ENCODE data around the gene FLAD1. TPM values are rescaled to one million over a fixed set of nuclear protein-coding genes. Genes with fewer than 3 reads are reported as not detected.
"Not testable (repeated sequence)": the region's sequence is repeated elsewhere in the genome, so short reads cannot be mapped to it uniquely, and the experiment has no call there.

FLAD1 gene
- polyA plus RNA-seq, 1 donor = 32.4 TPM

DNA sequence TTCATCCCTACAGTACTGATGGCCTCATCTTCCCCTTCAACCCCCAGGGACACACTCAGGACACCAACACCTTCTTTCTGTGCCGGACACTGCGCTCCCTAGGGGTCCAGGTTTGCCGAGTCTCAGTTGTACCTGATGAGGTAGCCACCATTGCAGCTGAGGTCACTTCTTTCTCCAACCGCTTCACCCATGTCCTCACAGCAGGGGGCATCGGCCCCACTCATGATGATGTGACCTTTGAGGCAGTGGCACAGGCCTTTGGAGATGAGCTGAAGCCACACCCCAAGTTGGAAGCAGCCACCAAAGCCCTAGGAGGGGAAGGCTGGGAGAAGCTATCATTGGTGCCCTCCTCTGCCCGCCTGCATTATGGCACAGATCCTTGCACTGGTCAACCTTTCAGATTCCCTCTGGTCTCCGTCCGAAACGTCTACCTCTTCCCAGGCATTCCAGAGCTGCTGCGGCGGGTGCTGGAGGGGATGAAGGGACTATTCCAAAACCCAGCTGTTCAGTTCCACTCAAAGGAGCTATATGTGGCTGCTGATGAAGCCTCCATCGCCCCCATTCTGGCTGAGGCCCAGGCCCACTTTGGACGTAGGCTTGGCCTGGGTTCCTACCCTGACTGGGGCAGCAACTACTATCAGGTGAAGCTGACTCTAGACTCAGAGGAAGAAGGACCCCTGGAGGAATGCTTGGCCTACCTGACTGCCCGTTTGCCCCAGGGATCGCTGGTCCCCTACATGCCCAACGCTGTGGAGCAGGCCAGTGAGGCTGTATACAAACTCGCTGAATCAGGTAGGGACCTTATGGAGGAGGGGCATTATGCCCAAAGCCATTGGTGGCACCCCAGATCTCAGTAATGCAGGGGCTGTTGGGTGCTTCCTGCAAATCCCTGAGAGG is 5.2 kb downstream of the FLAD1 start:
- no peak for DNase-seq

DNA sequence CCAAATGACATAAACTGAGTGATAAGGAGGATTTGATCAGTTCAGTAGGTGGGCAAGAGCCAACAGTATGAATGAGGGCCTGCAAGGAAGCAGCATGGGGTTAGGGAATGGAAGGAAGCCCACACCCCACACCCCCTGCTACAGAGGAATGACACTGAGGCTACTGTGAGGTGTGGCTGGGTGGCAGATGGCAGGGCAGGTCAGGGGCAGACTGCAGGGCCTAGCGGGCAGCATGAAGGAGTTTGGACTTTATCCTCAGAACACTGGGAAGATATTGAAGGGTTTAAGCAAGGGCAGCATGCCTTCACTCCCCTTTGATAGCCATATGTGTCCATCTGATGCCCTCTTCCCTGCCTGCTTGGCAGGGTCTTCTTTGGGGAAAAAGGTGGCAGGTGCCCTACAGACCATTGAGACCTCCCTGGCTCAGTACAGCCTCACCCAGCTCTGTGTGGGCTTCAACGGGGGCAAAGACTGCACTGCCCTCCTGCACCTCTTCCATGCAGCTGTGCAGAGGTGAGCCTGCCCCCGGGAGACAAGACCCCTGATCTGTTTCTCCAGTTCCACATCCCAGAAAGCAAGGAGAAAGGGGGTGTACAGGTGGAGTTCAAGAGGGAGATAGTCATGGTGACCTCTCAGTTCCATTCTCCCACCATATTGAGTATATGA is 6.2 kb downstream of the FLAD1 start:
- DNase-seq = no peak

GRCh38 chr1:154990276-154990675 is 7.1 kb downstream of the FLAD1 start:
- no peak for DNase-seq

DNA sequence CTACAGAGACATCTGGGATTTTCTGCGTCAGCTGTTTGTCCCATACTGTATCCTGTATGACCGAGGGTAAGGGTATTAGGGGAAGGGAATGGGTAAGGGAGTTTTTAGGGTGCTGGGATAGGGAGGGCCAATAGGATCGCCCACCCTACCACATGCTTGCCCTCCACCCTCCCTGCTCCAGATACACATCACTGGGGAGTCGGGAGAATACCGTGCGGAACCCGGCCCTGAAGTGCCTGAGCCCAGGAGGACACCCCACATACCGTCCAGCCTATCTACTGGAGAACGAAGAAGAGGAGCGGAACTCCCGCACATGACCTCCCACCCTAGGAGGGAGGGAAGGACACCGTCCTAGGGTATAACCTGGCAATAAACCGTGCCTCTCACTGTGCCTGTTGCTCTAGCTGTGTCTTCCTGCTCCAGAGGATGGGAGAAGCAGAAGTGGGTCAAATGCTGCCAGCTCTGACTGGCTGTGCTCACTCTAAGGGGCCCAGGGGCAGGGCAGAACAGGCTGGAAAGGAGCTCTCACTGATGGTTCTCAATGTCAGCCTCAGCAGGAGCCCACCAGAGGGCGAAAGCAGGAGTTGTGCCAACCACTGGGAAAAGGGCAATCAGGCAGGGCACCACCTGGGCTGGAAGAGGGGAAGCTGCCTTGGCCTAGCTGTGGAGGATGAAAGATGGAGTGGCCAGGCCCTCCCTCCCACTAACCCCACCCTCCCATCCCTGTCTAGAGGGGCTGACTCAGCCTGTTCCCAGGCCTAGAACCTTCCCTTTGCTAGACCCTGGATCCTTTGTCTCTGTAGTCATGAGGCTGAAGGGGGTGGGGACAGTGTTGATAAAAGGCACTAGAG is 9.8 kb downstream of the FLAD1 start:
- no peak for DNase-seq

DNA sequence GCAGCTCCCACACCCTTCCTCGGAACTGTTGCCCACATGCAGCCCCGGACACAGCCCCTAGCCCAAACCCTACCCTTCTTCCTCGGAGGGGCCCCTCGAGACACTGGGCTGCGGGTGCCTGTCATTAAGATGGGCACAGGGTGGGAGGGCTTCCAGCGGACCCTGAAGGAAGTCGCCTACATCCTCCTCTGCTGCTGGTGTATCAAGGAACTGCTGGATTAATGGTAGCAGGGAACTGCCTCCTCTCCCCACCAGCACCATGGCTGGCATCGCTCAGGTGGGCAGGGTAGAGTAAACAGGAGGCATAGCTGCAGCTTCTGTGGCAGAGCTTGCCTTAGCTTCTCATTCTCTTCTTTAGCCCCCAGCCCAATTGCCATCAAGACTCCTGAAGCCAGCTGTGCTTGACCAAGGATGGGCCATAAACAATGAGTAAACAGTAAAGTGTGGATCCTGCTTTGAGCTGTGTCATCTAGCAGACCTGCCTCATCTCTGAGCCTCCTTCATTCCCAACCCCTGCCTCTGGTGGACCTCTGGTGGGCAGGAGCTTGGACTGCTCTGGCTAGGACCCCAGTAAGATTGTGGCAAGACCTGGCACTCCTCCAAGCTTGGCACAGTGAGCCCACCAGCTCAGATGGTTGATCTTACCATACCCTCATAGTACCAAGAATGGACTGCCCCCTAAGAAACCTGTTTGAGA is 10.6 kb downstream of the FLAD1 start, which contains the start of gene LENEP:
TSS of gene LENEP (plus strand) at position 15 of the 697 bp plus-strand sequence. CDS start at position 37, 22 bp downstream.
- no peak for DNase-seq

DNA sequence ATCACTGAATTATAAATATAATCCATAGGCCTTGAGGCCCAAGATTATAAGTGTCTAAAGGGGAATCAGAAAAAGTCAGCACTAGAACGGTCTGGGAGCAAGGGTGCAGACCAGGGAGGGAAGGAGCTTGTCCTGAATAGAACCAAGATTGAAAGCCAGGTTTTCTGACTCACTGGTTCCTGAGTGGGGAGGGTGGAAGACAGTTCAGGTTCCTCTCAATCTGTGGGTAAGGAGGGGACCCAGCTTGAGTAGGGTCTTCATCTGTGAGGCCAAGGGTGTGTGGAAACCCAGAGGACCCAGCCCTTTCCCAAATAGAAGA is 11.1 kb downstream of the FLAD1 start:
- no peak for DNase-seq

DNA sequence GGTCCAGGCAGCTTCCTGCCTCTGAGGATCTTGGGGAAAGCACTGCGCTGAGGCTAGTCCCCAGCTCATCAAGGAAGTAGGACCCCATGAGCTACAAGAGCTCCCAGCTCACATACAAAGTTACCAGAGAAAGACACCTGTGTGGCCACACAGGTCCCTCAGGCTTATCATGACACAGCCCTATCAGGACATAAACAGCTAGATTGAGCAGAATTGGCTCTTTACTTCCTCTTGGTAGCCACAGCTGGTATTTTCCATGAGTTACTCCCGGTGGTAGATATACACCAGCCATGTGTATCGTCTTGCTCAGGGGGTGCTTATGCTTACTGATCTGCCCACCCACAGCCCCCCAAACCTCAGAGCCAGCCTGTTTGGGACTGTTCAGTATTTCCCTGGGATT is 11.4 kb downstream of the FLAD1 start:
- DNase-seq = no peak

DNA sequence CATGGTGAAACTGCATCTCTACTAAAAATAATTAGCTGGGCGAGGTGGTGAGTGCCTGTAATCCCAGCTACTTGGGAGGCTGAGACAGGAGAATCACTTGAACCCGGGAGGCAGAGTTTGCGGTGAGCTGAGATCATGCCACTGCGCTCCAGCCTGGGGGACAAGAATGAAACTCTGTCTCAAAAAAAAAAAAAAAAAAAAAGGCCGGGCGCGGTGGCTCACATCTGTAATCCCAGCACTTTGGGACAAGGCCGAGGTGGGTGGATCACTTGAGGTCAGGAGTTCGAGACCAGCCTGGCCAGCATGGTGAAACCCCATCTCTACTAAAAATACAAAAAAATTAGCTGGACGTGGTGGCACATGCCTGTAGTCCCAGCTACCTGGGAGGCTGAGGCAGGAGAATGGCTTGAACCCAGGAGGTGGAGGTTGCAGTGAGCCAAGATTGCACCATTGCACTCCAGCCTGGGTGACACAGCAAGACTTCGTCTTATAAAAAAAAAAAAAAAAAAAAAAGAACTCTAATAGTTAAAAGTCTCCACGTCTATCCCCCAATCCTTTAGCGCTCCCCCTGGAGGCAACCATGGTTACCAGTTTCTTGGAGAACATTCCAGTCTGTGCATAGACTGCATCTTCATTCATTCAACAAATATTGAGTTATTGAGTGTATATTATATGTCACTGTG is 12.3 kb downstream of the FLAD1 start:
- not testable (repeated sequence) for DNase-seq

GRCh38 chr1:154996966-154997701 is 14.0 kb downstream of the FLAD1 start:
- DNase-seq = no peak

DNA sequence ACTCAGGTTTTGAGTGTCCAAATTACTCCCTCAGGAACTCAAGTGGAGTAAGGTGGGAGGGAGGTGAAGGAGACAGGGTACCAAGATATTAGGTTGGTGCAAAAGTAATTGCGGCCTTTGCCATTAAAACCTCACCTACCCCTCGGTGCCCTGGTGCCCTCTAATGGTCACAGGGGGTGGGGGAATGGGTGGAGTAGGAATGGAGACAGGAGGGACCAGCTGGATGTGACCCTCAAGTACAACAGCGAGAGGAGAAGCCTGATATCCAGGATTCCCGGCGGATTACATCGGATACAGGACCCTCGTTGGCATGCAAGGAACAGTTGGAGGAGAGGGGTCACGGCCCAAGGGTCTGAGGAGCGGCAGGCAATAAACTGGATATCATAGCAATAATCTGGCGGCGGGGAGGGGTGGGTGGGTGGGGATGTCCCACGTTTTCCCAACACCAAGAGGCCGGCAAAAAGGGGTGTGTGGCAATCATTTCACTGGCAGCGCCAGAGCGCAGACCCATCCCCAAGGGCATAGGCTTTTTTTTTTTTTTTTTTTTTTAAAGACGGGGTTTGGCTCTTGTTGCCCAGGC is 15.1 kb downstream of the FLAD1 start:
- DNase-seq = no peak

GRCh38 chr1:154998818-154999570 is 15.8 kb downstream of the FLAD1 start:
- DNase-seq = no peak

DNA sequence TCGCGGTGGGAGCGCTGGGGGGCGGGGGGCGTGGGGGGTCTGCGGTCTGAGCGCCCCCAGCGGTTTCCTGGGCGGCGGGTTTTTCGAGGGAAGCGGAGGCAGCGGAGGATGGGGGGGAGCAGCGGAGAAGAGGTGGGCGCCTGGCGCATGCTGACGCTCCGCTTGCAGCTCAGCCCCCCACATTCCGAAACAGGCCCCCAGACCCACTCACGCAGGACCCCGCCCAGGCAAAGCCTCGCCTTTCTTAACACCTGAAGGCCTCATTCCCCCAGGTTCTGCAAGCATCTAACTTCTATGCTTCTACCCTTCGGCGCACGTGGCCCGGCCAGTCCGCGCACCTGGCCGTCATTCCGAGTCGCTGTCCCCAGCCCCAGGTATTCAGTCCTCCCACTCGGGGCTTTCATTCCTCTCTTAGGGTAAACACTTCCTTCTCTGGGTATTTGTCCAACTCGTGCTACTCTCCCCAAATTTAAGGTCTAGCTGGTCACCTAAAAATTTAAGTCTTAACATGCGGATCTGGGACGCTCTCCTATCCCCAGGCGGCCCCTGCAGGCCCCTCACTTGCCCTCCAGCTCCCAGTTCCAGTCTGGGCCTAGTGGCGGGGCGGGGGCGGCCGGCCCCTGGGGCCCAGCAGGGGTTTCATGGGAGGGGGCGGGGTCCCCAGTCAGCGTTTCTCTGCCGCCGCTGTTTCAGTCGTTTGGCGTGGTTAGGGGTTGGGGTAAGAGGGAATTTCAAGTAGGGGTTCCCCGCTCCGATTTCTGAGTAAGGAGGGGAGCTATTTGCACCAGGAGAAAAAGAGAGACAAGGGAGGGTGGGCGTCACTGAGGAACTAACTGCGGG is 16.6 kb downstream of the FLAD1 start:
- no peak for DNase-seq

- no peak for DNase-seq
These were observed 17.2 kb downstream of the FLAD1 start for GRCh38 chr1:155000411-155000725.

- peak; percentile 96 for DNase-seq
These were observed 17.7 kb downstream of the FLAD1 start for GRCh38 chr1:155000726-155001424.

- DNase-seq = no peak
These were observed 18.2 kb downstream of the FLAD1 start for GRCh38 chr1:155001425-155001674.

DNA sequence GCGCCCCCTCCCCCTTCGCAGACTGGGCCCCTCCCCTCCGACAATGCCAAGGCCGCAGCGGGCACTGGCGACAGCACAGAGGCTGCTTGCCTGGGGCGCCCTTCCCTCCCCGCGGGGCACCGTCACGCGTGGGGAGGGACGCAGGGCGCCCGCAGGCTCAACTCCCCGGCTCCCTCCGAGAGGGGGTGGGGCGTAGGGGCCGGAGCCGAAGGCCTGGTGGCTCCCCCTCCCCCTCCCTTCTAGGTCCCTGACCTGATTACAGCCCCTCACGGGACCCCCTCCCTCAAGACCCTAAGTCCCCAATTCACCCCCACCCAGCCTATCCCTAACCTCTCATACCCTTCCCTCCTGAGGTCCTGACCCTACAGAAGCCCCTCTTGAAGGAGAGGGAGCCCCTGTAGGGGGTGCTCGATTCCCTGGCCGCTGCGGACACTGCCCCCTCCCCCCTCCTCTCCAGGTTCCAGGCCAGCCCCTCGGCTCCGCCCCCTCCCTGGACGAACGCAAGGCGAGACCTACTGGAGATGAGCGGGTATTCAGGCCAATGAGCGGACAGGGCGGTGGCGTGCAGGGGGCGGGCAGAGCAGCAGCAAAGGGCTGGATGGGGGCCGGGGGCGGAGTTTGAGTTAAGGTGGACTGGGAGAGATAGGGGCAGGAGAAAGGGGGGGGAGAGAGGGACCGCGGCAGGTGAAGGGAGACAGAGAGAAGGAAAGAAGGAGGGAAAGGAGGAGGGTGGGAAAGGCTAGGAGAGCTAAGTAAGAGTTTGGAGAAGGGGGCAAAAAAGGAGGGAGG is 18.7 kb downstream of the FLAD1 start:
- DNase-seq = peak; percentile 98

DNA sequence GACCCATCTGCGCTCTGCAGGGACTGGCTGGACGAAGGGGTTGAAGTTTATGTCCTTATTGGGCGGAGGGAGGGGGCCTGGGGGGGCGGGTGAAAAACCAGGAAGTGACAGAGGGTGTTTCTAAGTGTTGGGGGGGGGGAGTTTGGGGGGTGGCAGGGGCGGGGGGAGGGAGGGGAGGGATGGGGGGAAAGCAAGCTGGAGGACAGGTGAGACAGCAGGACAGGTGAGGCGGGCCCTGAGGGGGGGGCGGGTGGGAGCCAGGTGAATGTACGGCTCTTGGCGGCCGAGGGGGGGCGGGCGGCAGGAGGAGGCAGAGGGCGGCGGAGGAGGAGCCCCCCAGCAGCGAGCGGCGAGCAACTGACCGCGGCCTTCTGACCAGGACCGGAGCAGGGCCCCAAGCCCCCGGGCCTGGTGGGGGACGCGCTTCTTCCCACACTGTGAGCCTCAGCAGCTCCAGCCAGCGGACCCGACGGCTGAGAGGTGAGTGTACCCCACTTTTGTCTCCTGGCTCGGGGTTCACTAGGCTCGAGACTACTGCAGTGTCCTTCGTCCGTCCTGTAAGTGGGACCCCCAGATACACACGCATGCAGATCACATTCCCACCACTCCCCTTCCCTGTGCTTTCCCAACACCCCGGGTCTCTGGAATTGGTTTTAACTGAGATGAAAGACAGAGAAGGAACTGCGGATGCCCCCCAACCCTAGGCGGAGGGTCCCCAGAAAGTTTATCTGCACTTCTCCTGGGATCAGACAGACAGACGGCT is 19.5 kb downstream of the FLAD1 start, which contains the start of gene ZBTB7B:
TSS of gene ZBTB7B (plus strand) at position 339 of the 763 bp plus-strand sequence. CDS start 11,859 bp downstream, outside the sequence.
- no peak for DNase-seq

Measured in left kidney (tissue), 2 donors.